NB4 (cell line): ENCODE measurements around the gene MRPS35.

ENCODE experiments used
- DNase-seq: peaks from one replicate; pipeline ENCODE4 v3.0.0; 2010; ENCODE audit warnings: low read depth
- H3K4me3 ChIP-seq: one replicate; pipeline ENCODE4 v1.5.1; 2011; ENCODE audit warnings: mild to moderate bottlenecking, low read depth, low read length, moderate library complexity
- CTCF ChIP-seq: IDR thresholded peaks from one replicate; pipeline ENCODE4 v1.5.1; 2012; ENCODE audit warnings: low read depth, low read length
- MAX ChIP-seq: IDR thresholded peaks from 2 replicates; pipeline ENCODE4 v1.6.1; 2011; ENCODE audit warnings: low read depth, low read length
- MYC ChIP-seq: IDR thresholded peaks from 2 replicates; pipeline ENCODE4 v1.6.1; 2011; ENCODE audit warnings: low read depth, low read length
- POLR2A ChIP-seq: IDR thresholded peaks from 2 replicates; pipeline ENCODE4 v1.6.1; 2011; ENCODE audit warnings: mild to moderate bottlenecking; ENCODE audit not compliant: insufficient read length; ENCODE audit errors: extremely low read depth

Gene MRPS35

DNA sequence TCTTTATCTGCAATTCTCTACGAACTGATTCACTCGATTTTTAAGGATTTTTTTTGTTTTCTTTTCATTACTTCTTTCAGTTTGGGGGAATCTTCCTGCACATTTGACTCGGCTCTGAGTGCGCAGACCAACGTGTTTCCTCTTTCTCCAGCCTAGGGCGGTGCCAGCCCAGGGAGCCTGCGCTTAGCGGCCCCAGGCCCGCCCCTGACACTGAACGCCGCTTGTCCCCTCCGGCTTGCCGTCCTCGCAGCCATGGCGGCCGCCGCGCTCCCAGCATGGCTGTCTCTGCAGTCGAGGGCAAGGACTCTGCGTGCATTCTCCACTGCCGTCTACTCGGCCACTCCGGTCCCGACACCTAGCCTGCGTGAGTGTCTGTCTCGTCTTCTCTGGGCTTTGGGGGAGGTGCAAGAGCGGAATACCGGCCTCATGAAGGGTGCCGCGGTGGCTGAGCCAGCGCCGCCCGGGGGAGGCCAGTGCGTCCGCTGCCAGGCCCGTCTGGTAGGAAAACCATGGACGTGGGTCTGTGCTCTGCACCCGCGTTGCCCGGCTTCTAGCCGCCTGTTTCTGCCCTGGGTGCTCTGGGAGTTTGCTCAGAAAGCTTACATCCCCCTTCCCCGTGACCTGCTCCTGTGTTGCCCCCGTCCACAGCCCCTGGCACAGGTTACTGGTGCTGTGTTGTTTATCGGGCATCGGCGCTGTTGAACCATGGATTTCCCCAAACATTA, at the start of gene MRPS35:
MRPS35 (plus strand) TSS at position 241 of the 725 bp plus-strand sequence; CDS start at position 253, 12 bp downstream.
- peak; percentile 99 for DNase-seq
- no peak for TF ChIP-seq CTCF
- TF ChIP-seq MYC, result peak; percentile 99
- TF ChIP-seq MAX, result peak; percentile 97
- peak; percentile 100 for TF ChIP-seq POLR2A
- peak within 1 kb of the TSS; percentile 73 for H3K4me3 ChIP-seq

- TF ChIP-seq CTCF (no peak), POLR2A (no peak), MAX (no peak), MYC (no peak)
- DNase-seq, result no peak
- no peak overlapping the region for H3K4me3 ChIP-seq
Observed at GRCh38 chr12:27665704-27666103, 44.9 kb upstream of the MRPS35 start.

DNA sequence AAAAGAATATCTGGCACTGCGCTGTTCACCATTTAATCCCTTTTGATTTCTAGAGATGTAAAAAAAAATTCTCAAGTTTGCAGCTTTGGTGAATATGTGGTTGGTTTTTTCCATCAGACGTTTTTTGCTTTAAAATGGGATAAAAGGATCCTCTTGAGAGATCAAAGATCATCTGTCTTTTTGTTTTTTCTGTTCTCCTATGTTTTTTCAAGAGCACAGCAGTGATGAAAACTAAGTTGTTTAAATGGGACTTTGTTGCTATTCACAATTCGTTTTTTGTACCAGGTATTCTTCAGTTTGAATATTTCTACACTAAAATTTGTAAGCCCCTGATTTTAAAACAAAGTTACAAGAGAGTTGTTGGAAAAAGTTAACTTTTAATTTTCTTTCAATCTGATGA, 44.1 kb upstream of the MRPS35 start:
- H3K4me3 ChIP-seq, result no peak overlapping the region
- TF ChIP-seq MAX (no peak), MYC (no peak), POLR2A (no peak), CTCF (no peak)
- DNase-seq, result no peak

GRCh38 chr12:27667540-27667939, 43.1 kb upstream of the MRPS35 start:
- TF ChIP-seq POLR2A (no peak), MYC (no peak), CTCF (no peak), MAX (no peak)
- H3K4me3 ChIP-seq, result no peak overlapping the region
- DNase-seq, result no peak

- TF ChIP-seq POLR2A (no peak), MAX (no peak), MYC (no peak), CTCF (no peak)
- H3K4me3 ChIP-seq, result no peak overlapping the region
- DNase-seq, result no peak
Observed at GRCh38 chr12:27672051-27672450, 38.6 kb upstream of the MRPS35 start.
